GM23338 (cell line): Measurements from ENCODE around the gene FANK1. TPM values are rescaled to one million over a fixed set of nuclear protein-coding genes. Genes with fewer than 3 reads are reported as not detected.

Source experiments
- ATAC-seq: fragments of 200-7000 bp; cut with Tn5 transposase; 3 replicates; pipeline ENCODE4 v1.9.1; 2020
- DNase-seq: peaks from one replicate; pipeline ENCODE4 v3.0.0-alpha.2; 2015; ENCODE audit warnings: low spot score
- H2AFZ ChIP-seq: fragments of 200-600 bp; sonication (generic); 2 replicates; pipeline ENCODE4 v1.8.0; 2016; ENCODE audit warnings: antibody characterized with exemption, mild to moderate bottlenecking, moderate library complexity
- H3F3A ChIP-seq: fragments of 200-600 bp; sonication (generic); replicated peaks from 2 replicates; pipeline ENCODE4 v1.8.0; 2017; ENCODE audit warnings: antibody characterized with exemption, mixed run types, low read depth
- H3K27ac ChIP-seq: fragments of 200-600 bp; sonication (generic); 2 replicates; pipeline ENCODE4 v1.6.1; 2016; ENCODE audit warnings: low read depth
- H3K27me3 ChIP-seq: fragments of 200-600 bp; sonication (generic); 2 replicates; pipeline ENCODE4 v1.8.0; 2016; ENCODE audit warnings: mild to moderate bottlenecking, mixed run types, moderate library complexity; ENCODE audit not compliant: insufficient read depth
- H3K36me3 ChIP-seq: fragments of 200-600 bp; sonication (generic); 2 replicates; pipeline ENCODE4 v1.8.0; 2016; ENCODE audit warnings: mild to moderate bottlenecking; ENCODE audit not compliant: insufficient read depth
- H3K4me1 ChIP-seq: fragments of 200-600 bp; sonication (generic); 2 replicates; pipeline ENCODE4 v1.8.0; 2016; ENCODE audit warnings: mild to moderate bottlenecking, moderate library complexity; ENCODE audit not compliant: insufficient read depth
- H3K4me2 ChIP-seq: fragments of 200-600 bp; sonication (generic); 2 replicates; pipeline ENCODE4 v1.7.1; 2017; ENCODE audit warnings: mixed run types
- H3K4me3 ChIP-seq: fragments of 200-600 bp; sonication (generic); 2 replicates; pipeline ENCODE4 v1.6.1; 2016; ENCODE audit warnings: mixed run types
- H3K79me2 ChIP-seq: fragments of 200-600 bp; sonication (generic); replicated peaks from 2 replicates; pipeline ENCODE4 v1.8.0; 2017; ENCODE audit warnings: mild to moderate bottlenecking; ENCODE audit not compliant: insufficient read depth
- H3K9me2 ChIP-seq: fragments of 200-600 bp; sonication (generic); 2 replicates; pipeline ENCODE4 v1.8.0; 2017; ENCODE audit not compliant: insufficient read depth
- H4K20me1 ChIP-seq: fragments of 200-600 bp; sonication (generic); replicated peaks from 2 replicates; pipeline ENCODE4 v1.8.0; 2017; ENCODE audit warnings: mild to moderate bottlenecking; ENCODE audit not compliant: insufficient read depth
- H3K27ac Mint-ChIP-seq: 2 replicates; pipeline ENCODE4 v1.8.0; 2020; ENCODE audit warnings: inconsistent platforms, mild to moderate bottlenecking, moderate library complexity, mixed read lengths
- H3K27me3 Mint-ChIP-seq: 3 replicates; pipeline ENCODE4 v1.8.0; 2022; ENCODE audit warnings: low read depth, mild to moderate bottlenecking, moderate library complexity, mixed read lengths, inconsistent platforms; ENCODE audit not compliant: insufficient read depth, poor library complexity
- H3K36me3 Mint-ChIP-seq: 3 replicates; pipeline ENCODE4 v1.8.0; 2021; ENCODE audit warnings: low read depth, mild to moderate bottlenecking, inconsistent platforms, moderate library complexity, mixed read lengths
- H3K4me1 Mint-ChIP-seq: 3 replicates; pipeline ENCODE4 v1.8.0; 2020; ENCODE audit warnings: mild to moderate bottlenecking, inconsistent platforms, mixed read lengths
- H3K4me3 Mint-ChIP-seq: 3 replicates; pipeline ENCODE4 v1.8.0; 2021; ENCODE audit warnings: moderate library complexity, mild to moderate bottlenecking, inconsistent platforms, mixed read lengths
- H3K9me3 Mint-ChIP-seq: 3 replicates; pipeline ENCODE4 v1.8.0; 2020; ENCODE audit warnings: moderate library complexity, mild to moderate bottlenecking, inconsistent platforms, mixed read lengths
- EZH2phosphoT487 ChIP-seq: fragments of 200-600 bp; sonication (generic); IDR thresholded peaks from one replicate; pipeline ENCODE4 v1.8.1; 2018; ENCODE audit warnings: antibody characterized with exemption; ENCODE audit not compliant: unreplicated experiment
- JUNB ChIP-seq: IDR thresholded peaks from one replicate; pipeline ENCODE4 v1.6.1; 2016; ENCODE audit warnings: antibody characterized with exemption; ENCODE audit not compliant: unreplicated experiment
- NANOG ChIP-seq: IDR thresholded peaks from 2 replicates; pipeline ENCODE4 v1.6.1; 2016; ENCODE audit warnings: antibody characterized with exemption, borderline replicate concordance
- ZNF114 ChIP-seq: fragments of 250-450 bp; sonication (Bioruptor Pico); IDR thresholded peaks from 2 replicates; pipeline ENCODE4 v1.5.0; 2020; ENCODE audit warnings: mild to moderate bottlenecking, moderate library complexity
- ZNF331 ChIP-seq: fragments of 250-450 bp; sonication (Bioruptor Pico); IDR thresholded peaks from 2 replicates; pipeline ENCODE4 v1.5.0; 2020; ENCODE audit warnings: low read depth, mild to moderate bottlenecking, moderate library complexity
- polyA plus RNA-seq: library from polyadenylated mRNA; unstranded; fragments of >200 nt; fragmentation: Nextera tagmentation; extraction: Ambion mirVana; gene quantifications from 2 replicates; pipeline ENCODE4 v1.2.1, GENCODE V29; 2016
- total RNA-seq: library from RNA; depleted of rRNA; stranded (reverse); fragments of >200 nt; shearing (Covaris generic); gene quantifications from 2 replicates; pipeline ENCODE4 v1.2.3, GENCODE V29; 2014
- TF ChIP-seq, protein P1 (sequence below): fragments of 250-450 bp; sonication (Bioruptor Pico); IDR thresholded peaks from 2 replicates; pipeline ENCODE4 v1.5.0; 2020; ENCODE audit warnings: mild to moderate bottlenecking, moderate library complexity
- TF ChIP-seq, protein P2 (sequence below): IDR thresholded peaks from one replicate; pipeline ENCODE4 v1.6.1; 2018; ENCODE audit warnings: antibody characterized with exemption; ENCODE audit not compliant: unreplicated experiment
- TF ChIP-seq, protein P3 (sequence below), 2 experiments: fragments of 200-600 bp in 1 of 2; sonication (generic) in 1 of 2; conservative IDR thresholded peaks; 2 replicates each; pipeline versions ENCODE4 v1.5.1 to v1.6.1; 2016 to 2017; ENCODE audit warnings: antibody characterized with exemption in 2 of 2, low read depth in 2 of 2, mild to moderate bottlenecking in 2 of 2, moderate library complexity in 1 of 2

The FANK1 gene
- total and polyA plus RNA-seq, 2 experiments from 2014 or later, result 0.37 to 0.69 TPM

DNA sequence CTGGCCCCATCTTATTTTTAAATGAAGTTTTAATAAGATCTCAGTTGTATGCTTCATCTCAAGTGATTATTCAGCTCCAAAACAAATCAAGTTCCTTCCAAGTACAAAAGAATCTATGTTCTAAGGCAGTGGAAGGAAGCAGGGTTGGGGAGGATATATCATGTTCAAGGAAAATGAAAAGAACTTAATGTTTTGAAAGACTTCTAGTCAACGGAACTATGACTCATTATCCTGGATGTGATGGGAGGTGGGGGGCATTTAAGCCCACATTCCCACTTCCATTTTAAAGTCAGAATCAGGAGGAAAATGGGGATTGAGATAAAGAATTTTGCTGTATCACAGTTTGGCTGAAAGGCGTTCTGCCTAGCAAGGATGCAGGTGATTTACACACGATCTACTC lies 59.4 kb downstream of the FANK1 start:
- TF ChIP-seq NANOG (no peak), JUNB (no peak), EZH2phosphoT487 (no peak), ZNF331 (no peak), ZNF114 (CRISPR knock-in tag) (no peak)
- TF ChIP-seq, protein P1, sequence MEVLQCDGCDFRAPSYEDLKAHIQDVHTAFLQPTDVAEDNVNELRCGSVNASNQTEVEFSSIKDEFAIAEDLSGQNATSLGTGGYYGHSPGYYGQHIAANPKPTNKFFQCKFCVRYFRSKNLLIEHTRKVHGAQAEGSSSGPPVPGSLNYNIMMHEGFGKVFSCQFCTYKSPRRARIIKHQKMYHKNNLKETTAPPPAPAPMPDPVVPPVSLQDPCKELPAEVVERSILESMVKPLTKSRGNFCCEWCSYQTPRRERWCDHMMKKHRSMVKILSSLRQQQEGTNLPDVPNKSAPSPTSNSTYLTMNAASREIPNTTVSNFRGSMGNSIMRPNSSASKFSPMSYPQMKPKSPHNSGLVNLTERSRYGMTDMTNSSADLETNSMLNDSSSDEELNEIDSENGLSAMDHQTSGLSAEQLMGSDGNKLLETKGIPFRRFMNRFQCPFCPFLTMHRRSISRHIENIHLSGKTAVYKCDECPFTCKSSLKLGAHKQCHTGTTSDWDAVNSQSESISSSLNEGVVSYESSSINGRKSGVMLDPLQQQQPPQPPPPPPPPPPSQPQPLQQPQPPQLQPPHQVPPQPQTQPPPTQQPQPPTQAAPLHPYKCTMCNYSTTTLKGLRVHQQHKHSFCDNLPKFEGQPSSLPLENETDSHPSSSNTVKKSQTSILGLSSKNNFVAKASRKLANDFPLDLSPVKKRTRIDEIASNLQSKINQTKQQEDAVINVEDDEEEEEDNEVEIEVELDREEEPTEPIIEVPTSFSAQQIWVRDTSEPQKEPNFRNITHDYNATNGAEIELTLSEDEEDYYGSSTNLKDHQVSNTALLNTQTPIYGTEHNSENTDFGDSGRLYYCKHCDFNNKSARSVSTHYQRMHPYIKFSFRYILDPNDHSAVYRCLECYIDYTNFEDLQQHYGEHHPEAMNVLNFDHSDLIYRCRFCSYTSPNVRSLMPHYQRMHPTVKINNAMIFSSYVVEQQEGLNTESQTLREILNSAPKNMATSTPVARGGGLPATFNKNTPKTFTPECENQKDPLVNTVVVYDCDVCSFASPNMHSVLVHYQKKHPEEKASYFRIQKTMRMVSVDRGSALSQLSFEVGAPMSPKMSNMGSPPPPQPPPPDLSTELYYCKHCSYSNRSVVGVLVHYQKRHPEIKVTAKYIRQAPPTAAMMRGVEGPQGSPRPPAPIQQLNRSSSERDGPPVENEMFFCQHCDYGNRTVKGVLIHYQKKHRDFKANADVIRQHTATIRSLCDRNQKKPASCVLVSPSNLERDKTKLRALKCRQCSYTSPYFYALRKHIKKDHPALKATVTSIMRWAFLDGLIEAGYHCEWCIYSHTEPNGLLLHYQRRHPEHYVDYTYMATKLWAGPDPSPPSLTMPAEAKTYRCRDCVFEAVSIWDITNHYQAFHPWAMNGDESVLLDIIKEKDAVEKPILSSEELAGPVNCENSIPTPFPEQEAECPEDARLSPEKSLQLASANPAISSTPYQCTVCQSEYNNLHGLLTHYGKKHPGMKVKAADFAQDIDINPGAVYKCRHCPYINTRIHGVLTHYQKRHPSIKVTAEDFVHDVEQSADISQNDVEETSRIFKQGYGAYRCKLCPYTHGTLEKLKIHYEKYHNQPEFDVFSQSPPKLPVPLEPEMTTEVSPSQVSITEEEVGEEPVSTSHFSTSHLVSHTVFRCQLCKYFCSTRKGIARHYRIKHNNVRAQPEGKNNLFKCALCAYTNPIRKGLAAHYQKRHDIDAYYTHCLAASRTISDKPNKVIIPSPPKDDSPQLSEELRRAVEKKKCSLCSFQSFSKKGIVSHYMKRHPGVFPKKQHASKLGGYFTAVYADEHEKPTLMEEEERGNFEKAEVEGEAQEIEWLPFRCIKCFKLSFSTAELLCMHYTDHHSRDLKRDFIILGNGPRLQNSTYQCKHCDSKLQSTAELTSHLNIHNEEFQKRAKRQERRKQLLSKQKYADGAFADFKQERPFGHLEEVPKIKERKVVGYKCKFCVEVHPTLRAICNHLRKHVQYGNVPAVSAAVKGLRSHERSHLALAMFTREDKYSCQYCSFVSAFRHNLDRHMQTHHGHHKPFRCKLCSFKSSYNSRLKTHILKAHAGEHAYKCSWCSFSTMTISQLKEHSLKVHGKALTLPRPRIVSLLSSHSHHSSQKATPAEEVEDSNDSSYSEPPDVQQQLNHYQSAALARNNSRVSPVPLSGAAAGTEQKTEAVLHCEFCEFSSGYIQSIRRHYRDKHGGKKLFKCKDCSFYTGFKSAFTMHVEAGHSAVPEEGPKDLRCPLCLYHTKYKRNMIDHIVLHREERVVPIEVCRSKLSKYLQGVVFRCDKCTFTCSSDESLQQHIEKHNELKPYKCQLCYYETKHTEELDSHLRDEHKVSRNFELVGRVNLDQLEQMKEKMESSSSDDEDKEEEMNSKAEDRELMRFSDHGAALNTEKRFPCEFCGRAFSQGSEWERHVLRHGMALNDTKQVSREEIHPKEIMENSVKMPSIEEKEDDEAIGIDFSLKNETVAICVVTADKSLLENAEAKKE, result no peak
- TF ChIP-seq, protein P2, sequence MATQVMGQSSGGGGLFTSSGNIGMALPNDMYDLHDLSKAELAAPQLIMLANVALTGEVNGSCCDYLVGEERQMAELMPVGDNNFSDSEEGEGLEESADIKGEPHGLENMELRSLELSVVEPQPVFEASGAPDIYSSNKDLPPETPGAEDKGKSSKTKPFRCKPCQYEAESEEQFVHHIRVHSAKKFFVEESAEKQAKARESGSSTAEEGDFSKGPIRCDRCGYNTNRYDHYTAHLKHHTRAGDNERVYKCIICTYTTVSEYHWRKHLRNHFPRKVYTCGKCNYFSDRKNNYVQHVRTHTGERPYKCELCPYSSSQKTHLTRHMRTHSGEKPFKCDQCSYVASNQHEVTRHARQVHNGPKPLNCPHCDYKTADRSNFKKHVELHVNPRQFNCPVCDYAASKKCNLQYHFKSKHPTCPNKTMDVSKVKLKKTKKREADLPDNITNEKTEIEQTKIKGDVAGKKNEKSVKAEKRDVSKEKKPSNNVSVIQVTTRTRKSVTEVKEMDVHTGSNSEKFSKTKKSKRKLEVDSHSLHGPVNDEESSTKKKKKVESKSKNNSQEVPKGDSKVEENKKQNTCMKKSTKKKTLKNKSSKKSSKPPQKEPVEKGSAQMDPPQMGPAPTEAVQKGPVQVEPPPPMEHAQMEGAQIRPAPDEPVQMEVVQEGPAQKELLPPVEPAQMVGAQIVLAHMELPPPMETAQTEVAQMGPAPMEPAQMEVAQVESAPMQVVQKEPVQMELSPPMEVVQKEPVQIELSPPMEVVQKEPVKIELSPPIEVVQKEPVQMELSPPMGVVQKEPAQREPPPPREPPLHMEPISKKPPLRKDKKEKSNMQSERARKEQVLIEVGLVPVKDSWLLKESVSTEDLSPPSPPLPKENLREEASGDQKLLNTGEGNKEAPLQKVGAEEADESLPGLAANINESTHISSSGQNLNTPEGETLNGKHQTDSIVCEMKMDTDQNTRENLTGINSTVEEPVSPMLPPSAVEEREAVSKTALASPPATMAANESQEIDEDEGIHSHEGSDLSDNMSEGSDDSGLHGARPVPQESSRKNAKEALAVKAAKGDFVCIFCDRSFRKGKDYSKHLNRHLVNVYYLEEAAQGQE, result no peak
- TF ChIP-seq, protein P3, sequence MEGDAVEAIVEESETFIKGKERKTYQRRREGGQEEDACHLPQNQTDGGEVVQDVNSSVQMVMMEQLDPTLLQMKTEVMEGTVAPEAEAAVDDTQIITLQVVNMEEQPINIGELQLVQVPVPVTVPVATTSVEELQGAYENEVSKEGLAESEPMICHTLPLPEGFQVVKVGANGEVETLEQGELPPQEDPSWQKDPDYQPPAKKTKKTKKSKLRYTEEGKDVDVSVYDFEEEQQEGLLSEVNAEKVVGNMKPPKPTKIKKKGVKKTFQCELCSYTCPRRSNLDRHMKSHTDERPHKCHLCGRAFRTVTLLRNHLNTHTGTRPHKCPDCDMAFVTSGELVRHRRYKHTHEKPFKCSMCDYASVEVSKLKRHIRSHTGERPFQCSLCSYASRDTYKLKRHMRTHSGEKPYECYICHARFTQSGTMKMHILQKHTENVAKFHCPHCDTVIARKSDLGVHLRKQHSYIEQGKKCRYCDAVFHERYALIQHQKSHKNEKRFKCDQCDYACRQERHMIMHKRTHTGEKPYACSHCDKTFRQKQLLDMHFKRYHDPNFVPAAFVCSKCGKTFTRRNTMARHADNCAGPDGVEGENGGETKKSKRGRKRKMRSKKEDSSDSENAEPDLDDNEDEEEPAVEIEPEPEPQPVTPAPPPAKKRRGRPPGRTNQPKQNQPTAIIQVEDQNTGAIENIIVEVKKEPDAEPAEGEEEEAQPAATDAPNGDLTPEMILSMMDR (conservative IDR thresholded peaks at IDR 0.05; ENCODE audit: low read depth in 2 of 2), result no peak
- no peaks in the 10 kb centered on the region for H3K4me1 Mint-ChIP-seq
- Histone ChIP-seq H3K9me2 (no peaks in the 10 kb centered on the region), H3K4me1 (no peaks in the 10 kb centered on the region), H3K4me3 (no peak overlapping the region), H3K79me2 (no peaks in the 10 kb centered on the region), H3K4me2 (no peak overlapping the region), H3F3A (no peaks in the 10 kb centered on the region), H2AFZ (no peak overlapping the region), H3K27me3 (no peaks in the 10 kb centered on the region), H4K20me1 (no peaks in the 10 kb centered on the region), H3K36me3 (no peaks in the 10 kb centered on the region), H3K27ac (no peak overlapping the region)
- DNase-seq (no peak), ATAC-seq (no peak)
- H3K4me3 Mint-ChIP-seq, result no peak overlapping the region
- H3K36me3 Mint-ChIP-seq, result peaks cover 23% of the 10 kb centered on the region
- peaks cover 50% of the 10 kb centered on the region for H3K9me3 Mint-ChIP-seq
- no peak overlapping the region for H3K27ac Mint-ChIP-seq
- H3K27me3 Mint-ChIP-seq, result peaks cover 2% of the 10 kb centered on the region
